K562 (cell line): ENCODE measurements around the gene HHIPL1.

Source experiments
- HOMEZ ChIP-seq: fragments of 250-450 bp; sonication (Bioruptor Pico); IDR thresholded peaks from 2 replicates; pipeline ENCODE4 v1.4.0; 2020; ENCODE audit warnings: mild to moderate bottlenecking, moderate library complexity
- POU5F1 ChIP-seq: fragments of 150-350 bp; IDR thresholded peaks from 2 replicates; pipeline ENCODE4 v1.6.1; 2014; ENCODE audit warnings: borderline replicate concordance, low read length, low read depth, mild to moderate bottlenecking; ENCODE audit not compliant: partially characterized antibody

DNA sequence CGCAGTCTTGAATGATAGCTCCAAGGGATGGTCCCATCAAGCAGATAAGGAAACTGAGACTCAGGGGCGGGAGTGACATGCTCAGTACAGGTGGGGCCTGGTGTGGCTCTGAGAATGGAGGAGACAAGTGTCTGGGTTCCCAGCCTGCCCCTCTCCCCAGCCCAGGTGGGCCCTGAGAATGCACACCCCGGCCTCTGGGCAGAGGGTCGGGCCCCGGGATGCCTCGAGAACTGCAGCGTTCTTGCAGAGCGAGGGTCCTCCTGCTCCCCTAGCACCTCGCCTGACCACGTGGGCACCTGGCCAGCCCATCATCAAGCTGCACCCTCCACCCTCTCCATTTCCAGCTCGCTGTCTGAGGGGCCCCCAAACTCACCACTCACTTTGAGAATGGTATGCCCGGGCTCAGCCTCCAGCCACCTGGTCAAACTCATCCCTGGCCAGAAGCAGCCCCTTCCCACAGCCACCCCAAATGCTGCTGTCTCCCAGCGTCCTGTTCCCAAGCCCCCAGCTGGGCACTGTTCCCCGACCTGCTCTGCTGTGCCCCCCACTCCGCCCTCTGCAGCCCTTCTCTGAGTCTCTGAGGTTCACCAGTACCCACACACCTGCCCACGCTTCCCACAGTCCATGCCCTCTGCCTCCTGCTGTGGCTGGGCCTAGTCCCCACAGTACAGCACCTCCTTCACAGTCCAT lies 83.4 kb downstream of the HHIPL1 start:
- TF ChIP-seq POU5F1 = no peak
- TF ChIP-seq HOMEZ (CRISPR knock-in tag) = no peak
